Mesothelial cell of epicardium (in vitro differentiated cells): ENCODE data around the gene LDLRAP1. TPM values are rescaled to one million over a fixed set of nuclear protein-coding genes. Genes with fewer than 3 reads are reported as not detected.

ENCODE experiments used
- DNase-seq, 2 experiments: peaks; one replicate each; pipeline ENCODE4 v3.0.0; 2021; ENCODE audit warnings: low spot score in 2 of 2; ENCODE audit not compliant: unreplicated experiment in 2 of 2
- H3K27ac Mint-ChIP-seq: 2 replicates; pipeline ENCODE4 v1.8.0; 2021; ENCODE audit warnings: mixed read lengths
- H3K27me3 Mint-ChIP-seq: 2 replicates; pipeline ENCODE4 v1.8.0; 2021; ENCODE audit warnings: low read depth, mixed read lengths
- H3K36me3 Mint-ChIP-seq: 2 replicates; pipeline ENCODE4 v1.8.0; 2021; ENCODE audit warnings: mixed read lengths
- H3K4me1 Mint-ChIP-seq: 2 replicates; pipeline ENCODE4 v1.8.0; 2021; ENCODE audit warnings: mixed read lengths
- H3K4me3 Mint-ChIP-seq: 2 replicates; pipeline ENCODE4 v1.8.0; 2021; ENCODE audit warnings: mild to moderate bottlenecking, moderate library complexity, mixed read lengths
- H3K9me3 Mint-ChIP-seq: 2 replicates; pipeline ENCODE4 v1.8.0; 2021; ENCODE audit warnings: mixed read lengths
- total RNA-seq: library from RNA; stranded (reverse); gene quantifications from 3 replicates; pipeline ENCODE4 v1.2.1, GENCODE V29; 2021
- TF ChIP-seq, protein P1 (sequence below): fragments of 200-600 bp; sonication (generic); IDR thresholded peaks from one replicate; pipeline ENCODE4 v1.5.0; 2021; ENCODE audit warnings: antibody characterized with exemption; ENCODE audit not compliant: unreplicated experiment

The LDLRAP1 gene
- total RNA-seq, 1 donor from 2014 or later, result 10.0 TPM

DNA sequence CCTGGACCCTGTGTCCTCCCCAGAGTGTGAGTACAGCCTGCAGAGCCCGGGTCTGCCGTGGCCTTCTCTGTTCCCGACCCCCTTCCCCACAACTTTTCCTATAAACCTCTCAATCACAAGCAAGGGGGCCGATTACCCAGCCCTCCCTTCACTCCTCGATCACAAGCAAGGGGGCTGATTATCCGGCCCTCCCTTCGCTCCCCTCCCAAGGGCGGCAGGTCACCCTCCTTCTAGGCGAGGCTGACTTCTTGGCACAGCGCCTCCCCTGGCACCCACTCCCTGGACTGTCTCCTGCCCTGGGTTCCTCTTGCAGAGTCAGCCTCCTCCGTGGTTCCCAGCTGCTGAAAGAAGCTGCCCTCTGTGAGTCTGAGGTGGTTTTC is 12.3 kb upstream of the LDLRAP1 start:
- TF ChIP-seq, protein P1, sequence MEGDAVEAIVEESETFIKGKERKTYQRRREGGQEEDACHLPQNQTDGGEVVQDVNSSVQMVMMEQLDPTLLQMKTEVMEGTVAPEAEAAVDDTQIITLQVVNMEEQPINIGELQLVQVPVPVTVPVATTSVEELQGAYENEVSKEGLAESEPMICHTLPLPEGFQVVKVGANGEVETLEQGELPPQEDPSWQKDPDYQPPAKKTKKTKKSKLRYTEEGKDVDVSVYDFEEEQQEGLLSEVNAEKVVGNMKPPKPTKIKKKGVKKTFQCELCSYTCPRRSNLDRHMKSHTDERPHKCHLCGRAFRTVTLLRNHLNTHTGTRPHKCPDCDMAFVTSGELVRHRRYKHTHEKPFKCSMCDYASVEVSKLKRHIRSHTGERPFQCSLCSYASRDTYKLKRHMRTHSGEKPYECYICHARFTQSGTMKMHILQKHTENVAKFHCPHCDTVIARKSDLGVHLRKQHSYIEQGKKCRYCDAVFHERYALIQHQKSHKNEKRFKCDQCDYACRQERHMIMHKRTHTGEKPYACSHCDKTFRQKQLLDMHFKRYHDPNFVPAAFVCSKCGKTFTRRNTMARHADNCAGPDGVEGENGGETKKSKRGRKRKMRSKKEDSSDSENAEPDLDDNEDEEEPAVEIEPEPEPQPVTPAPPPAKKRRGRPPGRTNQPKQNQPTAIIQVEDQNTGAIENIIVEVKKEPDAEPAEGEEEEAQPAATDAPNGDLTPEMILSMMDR, result no peak
- no peak for DNase-seq
- H3K4me3 Mint-ChIP-seq, result no peak overlapping the region
- H3K27ac Mint-ChIP-seq, result no peak overlapping the region
- no peaks in the 10 kb centered on the region for H3K4me1 Mint-ChIP-seq
- H3K9me3 Mint-ChIP-seq, result no peaks in the 10 kb centered on the region
- no peaks in the 10 kb centered on the region for H3K27me3 Mint-ChIP-seq
- H3K36me3 Mint-ChIP-seq, result no peaks in the 10 kb centered on the region

DNA sequence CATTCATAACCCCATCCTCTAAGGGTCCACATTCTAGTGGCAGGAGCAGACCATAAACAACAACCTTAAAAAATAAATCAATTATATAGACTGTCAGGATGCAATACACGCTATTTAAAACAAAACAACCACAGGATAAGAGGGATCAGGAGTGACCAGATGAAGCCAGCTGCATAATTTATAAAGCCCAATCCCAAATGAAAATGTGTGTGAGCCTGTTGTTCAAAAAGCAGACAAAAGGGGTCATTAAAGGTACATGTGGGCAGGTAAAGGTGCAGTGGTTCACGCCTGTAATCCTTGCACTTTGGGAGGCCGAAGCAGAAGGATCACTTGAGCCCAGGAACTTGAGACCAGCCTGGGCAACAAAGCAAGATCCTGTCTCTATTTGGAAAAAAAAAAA is 10.4 kb upstream of the LDLRAP1 start:
- peaks cover 4% of the 10 kb centered on the region for H3K4me1 Mint-ChIP-seq
- H3K36me3 Mint-ChIP-seq, result no peaks in the 10 kb centered on the region
- no peak for DNase-seq
- H3K27me3 Mint-ChIP-seq, result peaks cover 2% of the 10 kb centered on the region
- no peak overlapping the region for H3K27ac Mint-ChIP-seq
- TF ChIP-seq, protein P1, result no peak
- no peaks in the 10 kb centered on the region for H3K9me3 Mint-ChIP-seq
- H3K4me3 Mint-ChIP-seq, result no peak overlapping the region

DNA sequence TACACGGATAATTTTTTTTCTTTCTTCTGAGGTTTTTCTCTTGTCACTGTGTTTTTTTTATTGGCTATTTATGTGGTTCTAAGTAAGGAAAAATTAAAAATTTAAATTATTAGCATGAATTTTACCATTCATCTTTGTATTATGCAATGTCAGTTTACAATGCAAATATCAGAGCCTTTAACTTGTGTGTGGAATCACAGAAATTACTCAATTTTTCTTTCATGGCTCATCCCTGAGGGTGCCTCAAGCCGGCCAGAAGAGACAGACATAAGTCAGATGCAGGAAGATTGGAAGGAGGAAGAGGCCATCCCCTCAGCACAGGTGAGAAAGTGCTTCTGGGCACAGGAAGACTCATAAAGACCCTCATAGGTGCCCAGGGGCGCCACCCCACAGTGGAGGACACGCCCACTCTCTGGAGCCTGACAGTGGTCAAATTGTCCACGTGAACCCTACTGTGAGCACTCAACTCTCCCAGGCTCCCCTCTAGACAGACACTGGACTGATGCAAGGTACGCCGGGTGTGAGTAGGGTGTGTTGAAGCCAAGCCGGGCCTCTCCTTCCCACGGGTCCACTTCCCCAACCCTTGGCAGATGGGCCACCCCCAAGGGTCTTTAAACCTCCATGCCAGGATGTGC is 9.5 kb upstream of the LDLRAP1 start:
- Mint-ChIP-seq H3K27ac (no peak overlapping the region), H3K9me3 (no peaks in the 10 kb centered on the region), H3K4me3 (no peak overlapping the region)

DNA sequence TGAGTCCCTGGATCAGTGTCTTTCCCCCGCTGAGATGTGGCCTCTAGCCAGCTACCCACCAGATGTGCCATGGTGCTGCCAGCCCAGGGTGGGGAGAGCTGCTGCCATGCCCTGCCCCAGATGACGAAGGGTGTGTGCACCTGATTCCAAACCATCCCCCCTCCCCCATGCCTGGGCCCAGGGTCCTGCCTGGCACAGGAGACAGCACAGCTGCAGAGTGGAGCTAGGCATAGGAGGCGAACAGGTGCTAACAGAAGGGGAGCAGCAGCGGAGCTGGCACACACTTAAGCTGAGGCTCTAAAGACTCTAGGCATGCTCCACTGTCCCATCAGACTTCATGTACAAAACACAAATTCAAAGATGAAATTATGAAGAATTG is 9.0 kb upstream of the LDLRAP1 start:
- peaks cover 2% of the 10 kb centered on the region for H3K27me3 Mint-ChIP-seq

More for the DNA sequence above, 9.5 kb upstream of the LDLRAP1 start:
- TF ChIP-seq, protein P1, result no peak
- DNase-seq, result no peak
- Mint-ChIP-seq H3K27me3 (peaks cover 2% of the 10 kb centered on the region), H3K36me3 (no peaks in the 10 kb centered on the region), H3K4me1 (peaks cover 4% of the 10 kb centered on the region)

DNA sequence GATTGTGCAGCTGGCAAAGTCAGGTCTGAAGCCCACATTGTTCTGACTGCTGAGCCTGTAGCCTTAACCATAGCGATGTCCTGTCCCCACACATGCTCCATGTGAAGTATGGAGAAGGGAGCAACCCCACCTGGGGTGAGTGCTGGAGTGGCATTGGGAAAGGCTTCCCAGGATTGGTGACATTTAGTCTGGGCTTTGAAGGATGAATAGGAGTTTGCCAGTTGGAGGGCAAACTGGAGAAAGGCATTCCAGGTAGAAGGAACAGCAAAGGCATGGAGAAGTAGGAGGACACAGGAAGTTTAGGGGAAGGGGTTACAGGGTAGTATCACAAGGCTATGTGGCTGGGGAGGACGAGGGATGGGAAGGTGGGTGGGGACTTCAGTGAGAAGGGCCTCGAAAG is 7.3 kb upstream of the LDLRAP1 start:
- peaks cover 2% of the 10 kb centered on the region for H3K27me3 Mint-ChIP-seq
- H3K9me3 Mint-ChIP-seq, result no peaks in the 10 kb centered on the region
- H3K36me3 Mint-ChIP-seq, result no peaks in the 10 kb centered on the region
- no peak for DNase-seq
- no peak overlapping the region for H3K27ac Mint-ChIP-seq
- H3K4me1 Mint-ChIP-seq, result peaks cover 4% of the 10 kb centered on the region
- TF ChIP-seq, protein P1, result no peak
- no peak overlapping the region for H3K4me3 Mint-ChIP-seq

More for the DNA sequence above, 9.0 kb upstream of the LDLRAP1 start:
- Mint-ChIP-seq H3K36me3 (no peaks in the 10 kb centered on the region), H3K9me3 (no peaks in the 10 kb centered on the region), H3K4me3 (no peak overlapping the region), H3K27ac (no peak overlapping the region), H3K4me1 (peaks cover 4% of the 10 kb centered on the region)
- DNase-seq, result no peak
- TF ChIP-seq, protein P1, result no peak
